ENCODE measurements around the gene NPHS1. TPM values are rescaled to one million over a fixed set of nuclear protein-coding genes. Genes with fewer than 3 reads are reported as not detected.

The NPHS1 gene
- total RNA-seq, 4 donors from 2014 or later: not detected

- Histone ChIP-seq H3K9me3 (no peaks in the 10 kb centered on the region), H3K36me3 (no peaks in the 10 kb centered on the region), H3K4me1 (no peaks in the 10 kb centered on the region), H3K27ac (no peak overlapping the region), H3K27me3 (peaks cover 21% of the 10 kb centered on the region), H3K4me3 (no peak overlapping the region)
- TF ChIP-seq EP300 (IDR thresholded peaks at IDR 0.05; ENCODE audit: low read depth): no peak
- TF ChIP-seq POLR2AphosphoS5 (IDR thresholded peaks at IDR 0.05): no peak
- TF ChIP-seq POLR2A (IDR thresholded peaks at IDR 0.05): no peak
- TF ChIP-seq, protein P1, sequence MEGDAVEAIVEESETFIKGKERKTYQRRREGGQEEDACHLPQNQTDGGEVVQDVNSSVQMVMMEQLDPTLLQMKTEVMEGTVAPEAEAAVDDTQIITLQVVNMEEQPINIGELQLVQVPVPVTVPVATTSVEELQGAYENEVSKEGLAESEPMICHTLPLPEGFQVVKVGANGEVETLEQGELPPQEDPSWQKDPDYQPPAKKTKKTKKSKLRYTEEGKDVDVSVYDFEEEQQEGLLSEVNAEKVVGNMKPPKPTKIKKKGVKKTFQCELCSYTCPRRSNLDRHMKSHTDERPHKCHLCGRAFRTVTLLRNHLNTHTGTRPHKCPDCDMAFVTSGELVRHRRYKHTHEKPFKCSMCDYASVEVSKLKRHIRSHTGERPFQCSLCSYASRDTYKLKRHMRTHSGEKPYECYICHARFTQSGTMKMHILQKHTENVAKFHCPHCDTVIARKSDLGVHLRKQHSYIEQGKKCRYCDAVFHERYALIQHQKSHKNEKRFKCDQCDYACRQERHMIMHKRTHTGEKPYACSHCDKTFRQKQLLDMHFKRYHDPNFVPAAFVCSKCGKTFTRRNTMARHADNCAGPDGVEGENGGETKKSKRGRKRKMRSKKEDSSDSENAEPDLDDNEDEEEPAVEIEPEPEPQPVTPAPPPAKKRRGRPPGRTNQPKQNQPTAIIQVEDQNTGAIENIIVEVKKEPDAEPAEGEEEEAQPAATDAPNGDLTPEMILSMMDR (IDR thresholded peaks at IDR 0.05): no peak
- in situ Hi-C loops (cut with MboI; ENCODE audit: low pct_ligation_motif_present in 1 of 4, low pct_unique_long_range_greater_than_20kb in 1 of 4, low sequenced_read_pairs in 3 of 4): no loop called here
- DNase-seq: no peak
- intact Hi-C loops (cut with DNase I; ENCODE audit: low total_unique reads): no loop called here
- 57 to 77% methylated on average over 1 to 8 of the region's 8 CpGs for WGBS, 2 donors (ENCODE audit: low coverage in 1 of 2)
These were observed 59.4 kb downstream of the NPHS1 start for GRCh38 chr19:35792888-35793287.

DNA sequence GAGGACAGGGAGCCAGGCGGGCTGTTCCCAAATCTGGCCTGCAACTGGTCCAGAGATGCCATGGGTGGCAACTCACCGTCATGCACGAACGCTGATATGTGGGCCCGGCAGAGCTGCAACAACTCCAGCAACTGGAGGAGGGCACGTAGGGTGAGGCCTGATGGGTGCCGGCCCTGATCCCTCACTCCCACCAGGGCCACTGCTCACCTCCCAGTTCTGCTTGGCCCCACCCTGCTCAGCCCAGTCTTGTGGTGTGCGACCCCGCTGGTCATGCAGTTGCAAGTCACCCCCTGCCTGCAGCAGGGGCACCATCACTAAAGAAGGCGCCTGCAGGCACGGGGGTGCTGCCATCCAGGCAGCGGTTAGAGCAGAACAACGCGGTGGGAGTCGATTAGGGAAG lies 60.0 kb downstream of the NPHS1 start:
- in situ Hi-C loops (cut with MboI; ENCODE audit: low pct_ligation_motif_present in 1 of 4, low pct_unique_long_range_greater_than_20kb in 1 of 4, low sequenced_read_pairs in 3 of 4) (no loop called here), intact Hi-C loops (cut with DNase I; ENCODE audit: low total_unique reads) (no loop called here)
- Histone ChIP-seq H3K4me3 (no peak overlapping the region), H3K27me3 (peaks cover 15% of the 10 kb centered on the region), H3K27ac (no peak overlapping the region), H3K9me3 (no peaks in the 10 kb centered on the region), H3K36me3 (no peaks in the 10 kb centered on the region), H3K4me1 (no peaks in the 10 kb centered on the region)
- no peak for DNase-seq
- 90% methylated on average over 14 of the region's 15 CpGs; no CpG with 5 or more reads in 1 of the 2 donors for WGBS, 2 donors (ENCODE audit: low coverage in 1 of 2)
- TF ChIP-seq POLR2A (IDR thresholded peaks at IDR 0.05) (no peak), POLR2AphosphoS5 (IDR thresholded peaks at IDR 0.05) (no peak), EP300 (IDR thresholded peaks at IDR 0.05; ENCODE audit: low read depth) (no peak)
- TF ChIP-seq, protein P1 (IDR thresholded peaks at IDR 0.05): no peak

DNA sequence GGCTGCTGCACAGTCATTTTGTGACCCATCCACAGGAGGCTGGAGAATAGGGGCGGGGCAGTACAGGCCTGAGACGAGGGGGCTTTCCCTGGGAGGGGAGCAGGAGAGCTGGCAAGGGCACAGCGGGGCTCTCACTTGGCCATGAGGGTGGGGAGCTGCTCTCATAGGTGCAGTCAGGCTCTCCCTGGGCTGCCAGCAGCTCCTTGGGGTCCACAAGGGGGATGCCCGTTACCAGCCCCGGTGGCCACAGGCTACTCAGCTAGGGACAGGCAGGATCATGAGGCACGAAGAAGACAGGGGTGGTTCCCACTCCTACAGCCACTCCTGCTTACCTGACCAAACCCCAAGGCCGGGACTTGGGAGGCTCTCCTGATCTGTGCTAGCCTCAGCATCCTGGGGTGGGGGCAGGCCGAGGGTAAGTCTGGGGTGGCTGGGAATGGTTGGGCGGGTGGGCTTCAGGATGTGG lies 60.5 kb downstream of the NPHS1 start:
- TF ChIP-seq POLR2A (IDR thresholded peaks at IDR 0.05): no peak
- TF ChIP-seq POLR2AphosphoS5 (IDR thresholded peaks at IDR 0.05): no peak
- TF ChIP-seq, protein P1 (IDR thresholded peaks at IDR 0.05): no peak
- no peak for TF ChIP-seq EP300 (IDR thresholded peaks at IDR 0.05; ENCODE audit: low read depth)
- no peaks in the 10 kb centered on the region for H3K4me1 ChIP-seq
- intact Hi-C loops (cut with DNase I; ENCODE audit: low total_unique reads): no loop called here
- no peak for DNase-seq
- no peak overlapping the region for H3K4me3 ChIP-seq
- no peaks in the 10 kb centered on the region for H3K36me3 ChIP-seq
- H3K27me3 ChIP-seq: peaks cover 11% of the 10 kb centered on the region
- 85 to 100% methylated on average over 2 to 8 of the region's 9 CpGs for WGBS, 2 donors (ENCODE audit: low coverage in 1 of 2)
- in situ Hi-C loops (cut with MboI; ENCODE audit: low pct_ligation_motif_present in 1 of 4, low pct_unique_long_range_greater_than_20kb in 1 of 4, low sequenced_read_pairs in 3 of 4): no loop called here
- no peaks in the 10 kb centered on the region for H3K9me3 ChIP-seq
- H3K27ac ChIP-seq: no peak overlapping the region

GRCh38 chr19:35790981-35791813 lies 61.1 kb downstream of the NPHS1 start:
- H3K4me3 ChIP-seq: no peak overlapping the region
- no peaks in the 10 kb centered on the region for H3K4me1 ChIP-seq
- WGBS, 2 donors (ENCODE audit: low coverage in 1 of 2): 67% methylated on average over 13 of the region's 20 CpGs; no CpG with 5 or more reads in 1 of the 2 donors
- no peak overlapping the region for H3K27ac ChIP-seq
- TF ChIP-seq POLR2AphosphoS5 (IDR thresholded peaks at IDR 0.05): no peak
- H3K36me3 ChIP-seq: no peaks in the 10 kb centered on the region
- peaks cover 4% of the 10 kb centered on the region for H3K27me3 ChIP-seq
- intact Hi-C loops (cut with DNase I; ENCODE audit: low total_unique reads): no loop called here
- no peak for DNase-seq
- H3K9me3 ChIP-seq: no peaks in the 10 kb centered on the region
- in situ Hi-C loops (cut with MboI; ENCODE audit: low pct_ligation_motif_present in 1 of 4, low pct_unique_long_range_greater_than_20kb in 1 of 4, low sequenced_read_pairs in 3 of 4): no loop called here
